A673 (cell line): ENCODE results near the gene POLG. TPM values are rescaled to one million over a fixed set of nuclear protein-coding genes. Genes with fewer than 3 reads are reported as not detected.

ENCODE experiments used
- BruUV-seq: library from RNA; stranded (reverse); fragments of 400-500 nt; replicated peaks from 2 replicates; lab custom pipeline; 2021; lab: Mats Ljungman, UMichigan
- CTCF ChIA-PET: fragments of 300-600 bp; sonication (Branson Sonifier 250); formaldehyde crosslinking; loops from one replicate; lab custom pipeline; 2022; ENCODE audit warnings: antibody characterized with exemption; lab: Charles Lee
- POLR2A ChIA-PET: fragments of 300-600 bp; sonication (Branson Sonifier 250); formaldehyde crosslinking; loops from one replicate; lab custom pipeline; 2022; ENCODE audit warnings: antibody characterized with exemption; ENCODE audit not compliant: low non-redundant PET; lab: Charles Lee
- DNase-seq: peaks from one replicate; pipeline ENCODE4 v3.0.0-alpha.2; 2015; ENCODE audit warnings: low spot score
- H3K27ac ChIP-seq: fragments of 200-600 bp; sonication (generic); 2 replicates; pipeline ENCODE4 v1.5.1; 2016; ENCODE audit warnings: mixed run types, low read depth, mild to moderate bottlenecking, mixed read lengths, antibody characterized with exemption, low read length; ENCODE audit not compliant: poor library complexity, severe bottlenecking
- H3K27me3 ChIP-seq: fragments of 200-600 bp; sonication (generic); replicated peaks from 2 replicates; pipeline ENCODE4 v1.6.1; 2017; ENCODE audit warnings: mixed run types, low read depth, mild to moderate bottlenecking, mixed read lengths, antibody characterized with exemption, low read length; ENCODE audit not compliant: insufficient read depth, poor library complexity
- H3K36me3 ChIP-seq: fragments of 200-600 bp; sonication (generic); 2 replicates; pipeline ENCODE4 v1.6.1; 2016; ENCODE audit warnings: mixed run types, mild to moderate bottlenecking, mixed read lengths, antibody characterized with exemption, low read length; ENCODE audit not compliant: insufficient read depth, poor library complexity, severe bottlenecking
- H3K4me1 ChIP-seq: fragments of 200-600 bp; sonication (generic); 2 replicates; pipeline ENCODE4 v1.6.1; 2017; ENCODE audit warnings: mixed run types, mild to moderate bottlenecking, mixed read lengths, antibody characterized with exemption, low read length; ENCODE audit not compliant: insufficient read depth, poor library complexity, severe bottlenecking
- H3K4me3 ChIP-seq: fragments of 200-600 bp; sonication (generic); 2 replicates; pipeline ENCODE4 v1.5.1; 2016; ENCODE audit warnings: low read depth, mixed run types, mild to moderate bottlenecking, mixed read lengths, low read length; ENCODE audit not compliant: poor library complexity, severe bottlenecking
- H3K9me3 ChIP-seq: fragments of 200-600 bp; sonication (generic); 2 replicates; pipeline ENCODE4 v1.6.1; 2016; ENCODE audit warnings: mixed run types, low read depth, mild to moderate bottlenecking, mixed read lengths, antibody characterized with exemption, low read length; ENCODE audit not compliant: poor library complexity, severe bottlenecking
- EZH2 ChIP-seq: fragments of 200-600 bp; sonication (generic); IDR thresholded peaks from 2 replicates; pipeline ENCODE4 v1.6.1; 2017; ENCODE audit warnings: borderline replicate concordance, low read depth, mild to moderate bottlenecking, mixed read lengths, antibody characterized with exemption, low read length; ENCODE audit not compliant: poor library complexity, severe bottlenecking
- intact Hi-C: fragments of 100-400 bp; cut with micrococcal nuclease; formaldehyde crosslinking; loops from one replicate; pipeline ENCODE4 v1.10.0; 2022; ENCODE audit not compliant: unreplicated experiment
- total RNA-seq: library from RNA; stranded (reverse); gene quantifications from 2 replicates; pipeline ENCODE4 v1.2.3, GENCODE V29; 2021
- TF ChIP-seq, protein P1 (sequence below): fragments of 300-800, 200-600 bp; sonication (generic); conservative IDR thresholded peaks from 2 replicates; pipeline ENCODE4 v1.5.1; 2017; ENCODE audit warnings: low read depth, mild to moderate bottlenecking, antibody characterized with exemption, low read length, moderate library complexity, mixed read lengths

POLG gene
- total RNA-seq, 1 experiment from 2014 or later: 166 TPM

DNA sequence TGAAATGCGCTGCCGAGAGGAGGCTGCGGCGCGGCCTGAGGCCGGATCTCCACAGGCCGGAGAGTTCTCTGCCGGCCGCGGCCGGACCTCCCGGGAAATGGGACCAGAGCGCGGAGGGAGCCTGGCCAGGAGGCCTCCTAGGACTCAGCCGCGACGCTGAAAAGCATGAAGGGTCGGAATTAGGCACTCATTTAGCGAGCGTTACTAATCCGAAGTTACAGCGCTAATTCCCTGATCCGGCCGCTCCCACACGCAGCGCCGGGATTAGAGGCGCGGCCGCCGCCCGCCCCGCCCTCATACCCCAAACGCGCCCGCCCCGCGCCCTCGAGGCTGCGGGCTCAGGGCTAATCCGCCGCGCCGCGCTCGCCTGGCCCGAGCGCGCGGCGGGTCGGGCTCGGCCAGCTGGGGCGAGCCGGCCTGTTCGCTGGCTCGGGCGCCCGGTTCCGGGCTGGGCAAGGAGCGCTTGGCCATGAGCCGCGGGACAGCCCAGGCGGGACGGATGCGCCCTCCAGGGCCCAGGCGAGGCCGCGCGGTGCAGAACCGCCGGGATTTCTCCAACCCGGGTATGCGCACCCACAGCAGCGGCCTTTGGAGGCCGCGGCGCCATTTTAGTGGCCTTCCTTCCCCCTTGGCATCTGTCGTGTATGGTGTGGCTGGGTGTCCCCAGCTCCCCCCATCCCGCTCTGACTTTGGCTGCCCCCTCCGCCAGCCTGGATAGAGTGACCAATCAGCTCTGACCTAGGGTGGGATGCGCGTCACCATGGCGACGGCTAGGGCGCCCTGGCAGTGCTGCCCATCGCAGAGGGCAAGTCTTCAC, 36.8 kb upstream of the POLG start:
- DNase-seq: no peak
- intact Hi-C loops: no loop called here
- H3K4me1 ChIP-seq: no peaks in the 10 kb centered on the region
- no peak overlapping the region for H3K27ac ChIP-seq
- H3K27me3 ChIP-seq: peaks cover 33% of the 10 kb centered on the region
- no peaks in the 10 kb centered on the region for H3K36me3 ChIP-seq
- ChIA-PET CTCF (interaction anchor here (1.3 kb wide), 1 partner anchor 13 kb away, joined by 4 read pairs; no protein-coding TSS in a partner anchor), POLR2A (no interaction called here)
- BruUV-seq: no TSS peak
- no peak for TF ChIP-seq EZH2
- TF ChIP-seq, protein P1, sequence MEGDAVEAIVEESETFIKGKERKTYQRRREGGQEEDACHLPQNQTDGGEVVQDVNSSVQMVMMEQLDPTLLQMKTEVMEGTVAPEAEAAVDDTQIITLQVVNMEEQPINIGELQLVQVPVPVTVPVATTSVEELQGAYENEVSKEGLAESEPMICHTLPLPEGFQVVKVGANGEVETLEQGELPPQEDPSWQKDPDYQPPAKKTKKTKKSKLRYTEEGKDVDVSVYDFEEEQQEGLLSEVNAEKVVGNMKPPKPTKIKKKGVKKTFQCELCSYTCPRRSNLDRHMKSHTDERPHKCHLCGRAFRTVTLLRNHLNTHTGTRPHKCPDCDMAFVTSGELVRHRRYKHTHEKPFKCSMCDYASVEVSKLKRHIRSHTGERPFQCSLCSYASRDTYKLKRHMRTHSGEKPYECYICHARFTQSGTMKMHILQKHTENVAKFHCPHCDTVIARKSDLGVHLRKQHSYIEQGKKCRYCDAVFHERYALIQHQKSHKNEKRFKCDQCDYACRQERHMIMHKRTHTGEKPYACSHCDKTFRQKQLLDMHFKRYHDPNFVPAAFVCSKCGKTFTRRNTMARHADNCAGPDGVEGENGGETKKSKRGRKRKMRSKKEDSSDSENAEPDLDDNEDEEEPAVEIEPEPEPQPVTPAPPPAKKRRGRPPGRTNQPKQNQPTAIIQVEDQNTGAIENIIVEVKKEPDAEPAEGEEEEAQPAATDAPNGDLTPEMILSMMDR: no peak
- H3K9me3 ChIP-seq: no peaks in the 10 kb centered on the region
- H3K4me3 ChIP-seq: no peak overlapping the region

DNA sequence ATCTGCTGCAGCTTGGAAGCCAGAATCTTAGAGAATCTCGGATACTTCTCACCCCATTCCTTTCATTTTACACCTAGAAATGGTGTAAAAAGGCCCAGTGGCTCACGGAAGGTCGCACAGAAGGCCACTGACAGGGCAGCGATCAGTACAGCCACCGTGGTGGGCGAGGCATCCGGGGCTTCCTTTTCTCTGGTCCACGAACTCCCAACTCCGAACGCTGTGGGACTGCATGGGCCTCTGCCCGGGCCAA, 36.3 kb upstream of the POLG start:
- Histone ChIP-seq H3K4me3 (no peak overlapping the region), H3K36me3 (no peaks in the 10 kb centered on the region), H3K27me3 (peaks cover 34% of the 10 kb centered on the region), H3K9me3 (no peaks in the 10 kb centered on the region), H3K27ac (no peak overlapping the region), H3K4me1 (no peaks in the 10 kb centered on the region)
- CTCF ChIA-PET: no interaction called here
- BruUV-seq: no TSS peak
- TF ChIP-seq, protein P1: no peak
- TF ChIP-seq EZH2: no peak
- DNase-seq: no peak
- intact Hi-C loops: no loop called here
- POLR2A ChIA-PET: no interaction called here

DNA sequence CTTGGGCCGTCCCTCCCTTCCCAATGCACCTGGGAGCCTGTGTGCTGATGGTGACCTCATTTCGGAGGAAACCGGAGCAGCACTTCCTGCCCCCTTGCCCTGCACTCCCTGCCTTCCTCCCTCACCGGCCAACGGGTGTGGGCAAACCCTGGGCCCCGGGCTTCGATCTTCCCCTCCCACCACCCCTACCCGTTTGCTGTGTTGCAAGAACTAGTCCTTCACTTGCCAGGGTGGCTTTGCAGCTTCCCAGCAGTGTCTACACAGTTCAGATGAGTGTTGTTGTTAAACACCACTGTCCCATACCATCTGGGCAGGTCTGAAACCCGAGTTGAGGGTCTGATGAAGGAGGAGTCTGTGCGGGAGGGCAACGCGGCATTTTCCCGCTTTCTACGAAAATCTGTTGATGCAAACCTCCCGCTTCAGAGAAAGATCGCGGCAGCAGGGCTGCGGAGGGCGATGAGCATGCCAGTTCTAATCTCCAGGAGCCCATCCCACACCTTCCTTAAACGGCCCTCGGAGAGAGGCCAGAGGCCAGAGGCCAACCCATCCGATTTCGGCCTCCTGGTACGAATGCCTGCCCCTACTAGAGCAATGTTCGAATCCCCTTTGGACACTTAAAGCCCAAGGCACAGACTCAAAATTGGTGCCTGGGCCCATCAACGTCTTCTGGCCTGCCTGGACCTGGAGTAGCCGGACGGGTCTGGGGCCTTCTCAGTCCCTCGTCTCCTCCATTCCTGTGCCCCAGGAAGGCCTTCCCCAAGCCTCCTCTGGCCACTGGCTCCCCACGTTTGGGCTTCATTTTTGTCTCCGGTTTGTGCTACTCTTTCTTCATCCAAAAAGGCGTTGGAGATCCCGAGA, 35.7 kb upstream of the POLG start:
- intact Hi-C loops: no loop called here
- peaks cover 36% of the 10 kb centered on the region for H3K27me3 ChIP-seq
- CTCF ChIA-PET: no interaction called here
- BruUV-seq: no TSS peak
- H3K4me1 ChIP-seq: no peaks in the 10 kb centered on the region
- H3K36me3 ChIP-seq: no peaks in the 10 kb centered on the region
- H3K4me3 ChIP-seq: no peak overlapping the region
- POLR2A ChIA-PET: no interaction called here
- no peak overlapping the region for H3K27ac ChIP-seq
- no peak for DNase-seq
- no peaks in the 10 kb centered on the region for H3K9me3 ChIP-seq
- TF ChIP-seq EZH2: no peak
- TF ChIP-seq, protein P1: no peak
